Fibroblast of villous mesenchyme (primary cell): ENCODE data around the gene KCNK3. TPM values are rescaled to one million over a fixed set of nuclear protein-coding genes. Genes with fewer than 3 reads are reported as not detected.
"Not testable (repeated sequence)": the region's sequence is repeated elsewhere in the genome, so short reads cannot be mapped to it uniquely, and the experiment has no call there.

Source experiments
- DNase-seq: peaks from one replicate; pipeline ENCODE4 v3.0.0-alpha.2; 2010; ENCODE audit warnings: low read depth
- H3K4me3 ChIP-seq: 2 replicates; pipeline ENCODE4 v1.5.1; 2011; ENCODE audit warnings: low read depth, mild to moderate bottlenecking, low read length
- CTCF ChIP-seq: IDR thresholded peaks from 2 replicates; pipeline ENCODE4 v1.5.1; 2012; ENCODE audit warnings: low read depth, mild to moderate bottlenecking, low read length; ENCODE audit not compliant: insufficient read depth
- total RNA-seq: library from RNA; depleted of rRNA; stranded (reverse); fragments of >200 nt; gene quantifications from 2 replicates; pipeline ENCODE4 v1.2.3, GENCODE V29; 2012

The KCNK3 gene
- total RNA-seq, 1 donor, result under 0.01 TPM

- no peak overlapping the region for H3K4me3 ChIP-seq
- no peak for DNase-seq
- no peak for TF ChIP-seq CTCF
Measured at GRCh38 chr2:26742048-26742770, 49.7 kb downstream of the KCNK3 start.

- no peak overlapping the region for H3K4me3 ChIP-seq
- DNase-seq, result no peak
- TF ChIP-seq CTCF, result no peak
Measured at GRCh38 chr2:26743852-26744251, 51.3 kb downstream of the KCNK3 start.

DNA sequence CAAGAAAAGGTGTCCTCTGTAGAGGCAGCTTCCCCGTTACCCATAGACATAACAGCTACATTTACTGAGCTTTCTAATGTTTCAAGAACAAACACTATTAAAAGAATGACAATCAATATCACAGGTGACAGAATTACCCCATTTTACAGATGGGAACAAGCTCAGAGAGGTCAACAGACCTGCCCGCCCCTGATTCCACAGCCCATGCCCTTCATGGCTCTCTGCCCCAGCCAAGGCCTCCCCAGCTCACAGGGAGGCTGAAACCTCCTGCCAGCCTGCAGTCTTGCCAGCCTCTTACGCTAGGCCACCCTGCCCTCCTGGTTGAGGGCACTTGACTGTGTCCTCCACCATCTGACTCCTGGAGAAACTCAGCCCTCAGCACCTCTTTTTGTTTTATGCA, 52.4 kb downstream of the KCNK3 start:
- H3K4me3 ChIP-seq, result no peak overlapping the region
- no peak for TF ChIP-seq CTCF
- DNase-seq, result no peak

DNA sequence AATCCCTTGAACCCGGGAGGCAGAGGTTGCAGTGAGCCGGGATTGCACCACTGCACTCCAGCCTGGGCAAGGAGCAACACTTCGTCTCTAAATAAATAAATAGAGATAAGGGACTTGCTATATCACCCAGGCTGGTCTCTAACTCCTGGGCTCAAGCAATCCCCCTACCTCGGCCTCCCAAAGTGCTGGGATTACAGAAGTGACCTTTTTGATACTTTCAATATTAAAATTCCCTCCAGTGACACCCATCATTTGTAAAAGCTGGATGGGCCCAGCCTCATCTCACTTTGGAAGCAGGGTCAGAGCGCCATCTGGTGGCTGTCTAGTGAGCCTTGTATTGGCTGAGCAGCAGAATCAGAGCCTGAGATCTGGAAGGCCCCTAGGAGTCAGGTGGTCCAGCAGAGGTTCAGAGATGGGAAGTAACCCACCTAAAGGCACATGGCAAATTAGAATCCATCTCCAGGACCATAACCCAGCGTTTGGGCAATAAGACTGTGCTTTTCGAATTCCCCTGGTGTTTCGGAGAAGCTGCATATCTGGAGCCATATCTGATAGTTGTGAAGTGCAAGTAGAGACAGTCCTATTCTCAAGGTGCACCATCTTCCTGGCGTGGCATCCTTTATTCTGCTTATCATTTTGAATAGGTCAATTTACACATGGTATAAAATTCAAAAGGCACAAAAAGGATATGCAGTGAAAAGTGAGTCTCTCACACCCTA, 53.2 kb downstream of the KCNK3 start:
- TF ChIP-seq CTCF, result peak; percentile 97
- no peak overlapping the region for H3K4me3 ChIP-seq
- DNase-seq, result peak; percentile 85

DNA sequence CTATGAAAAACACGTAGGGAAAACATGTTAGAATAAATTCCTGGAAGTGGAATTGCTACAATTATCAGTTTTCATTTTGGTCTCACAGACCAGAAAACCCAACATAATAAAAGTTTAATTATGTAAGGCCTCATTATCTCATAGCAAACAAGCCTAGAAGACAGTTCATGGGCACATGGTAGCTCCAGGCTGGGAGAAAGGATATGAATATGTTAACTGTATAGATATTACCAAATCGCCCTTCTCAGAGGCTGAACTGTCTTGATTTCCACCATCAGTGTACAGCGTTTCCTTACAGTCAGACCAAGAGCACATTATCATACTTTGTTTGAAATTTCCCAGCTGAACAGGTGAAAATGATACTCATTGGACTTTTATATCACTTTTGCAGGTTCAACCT, 54.4 kb downstream of the KCNK3 start:
- no peak for TF ChIP-seq CTCF
- H3K4me3 ChIP-seq, result no peak overlapping the region
- DNase-seq, result no peak

- H3K4me3 ChIP-seq, result peak overlapping the region; percentile 27
- peak; percentile 62 for DNase-seq
Measured at GRCh38 chr2:26749787-26750420, 57.4 kb downstream of the KCNK3 start.

- H3K4me3 ChIP-seq, DNase-seq: not testable (repeated sequence)
Measured at GRCh38 chr2:26750467-26750866, 57.9 kb downstream of the KCNK3 start.
